ENCODE data around the gene ZSCAN21. TPM values are rescaled to one million over a fixed set of nuclear protein-coding genes. Genes with fewer than 3 reads are reported as not detected.
"Not testable (repeated sequence)": the region's sequence is repeated elsewhere in the genome, so short reads cannot be mapped to it uniquely, and the experiment has no call there.

ZSCAN21 gene
- total RNA-seq = 5.0 and 13.6 TPM in 2 replicates

GRCh38 chr7:100049441-100050291 is at the start of gene ZSCAN21:
ZSCAN21 (plus strand) TSS chr7:100049774; CDS start chr7:100057007, 7,233 bp downstream.
- peak; percentile 67 for DNase-seq (ENCODE audit: low read depth)

GRCh38 chr7:100000239-100000638 is 49.3 kb upstream of the ZSCAN21 start:
- no peak for DNase-seq (ENCODE audit: low read depth)

- DNase-seq (ENCODE audit: low read depth) = no peak
These were observed 45.6 kb upstream of the ZSCAN21 start for GRCh38 chr7:100003711-100004661.

GRCh38 chr7:100007887-100008286 is 41.7 kb upstream of the ZSCAN21 start:
- DNase-seq (ENCODE audit: low read depth) = no peak

GRCh38 chr7:100008525-100008924 is 41.0 kb upstream of the ZSCAN21 start:
- DNase-seq (ENCODE audit: low read depth) = no peak

GRCh38 chr7:100009952-100010351 is 39.6 kb upstream of the ZSCAN21 start:
- DNase-seq (ENCODE audit: low read depth) = not testable (repeated sequence)

GRCh38 chr7:100010901-100011300 is 38.7 kb upstream of the ZSCAN21 start:
- DNase-seq (ENCODE audit: low read depth) = no peak

- no peak for DNase-seq (ENCODE audit: low read depth)
These were observed 38.1 kb upstream of the ZSCAN21 start for GRCh38 chr7:100011516-100011915.

GRCh38 chr7:100012385-100013327 is 36.9 kb upstream of the ZSCAN21 start:
- DNase-seq (ENCODE audit: low read depth) = peak; percentile 15

GRCh38 chr7:100013328-100013676 is 36.3 kb upstream of the ZSCAN21 start:
- no peak for DNase-seq (ENCODE audit: low read depth)

GRCh38 chr7:100015232-100016214 is 34.1 kb upstream of the ZSCAN21 start, which contains the start of gene ZKSCAN1:
ZKSCAN1 (plus strand) TSS chr7:100015596; CDS start chr7:100023507, 7,911 bp downstream.
- peak; percentile 81 for DNase-seq (ENCODE audit: low read depth)

GRCh38 chr7:100016215-100016901 is 33.2 kb upstream of the ZSCAN21 start:
- DNase-seq (ENCODE audit: low read depth) = peak; percentile 6

- DNase-seq (ENCODE audit: low read depth) = no peak
These were observed 32.3 kb upstream of the ZSCAN21 start for GRCh38 chr7:100017300-100017699.

- DNase-seq (ENCODE audit: low read depth) = no peak
These were observed 31.7 kb upstream of the ZSCAN21 start for GRCh38 chr7:100017875-100018274.

- DNase-seq (ENCODE audit: low read depth) = no peak
These were observed 29.7 kb upstream of the ZSCAN21 start for GRCh38 chr7:100019908-100020307.

- DNase-seq (ENCODE audit: low read depth) = no peak
These were observed 28.3 kb upstream of the ZSCAN21 start for GRCh38 chr7:100021297-100021696.

- peak; percentile 36 for DNase-seq (ENCODE audit: low read depth)
These were observed 27.0 kb upstream of the ZSCAN21 start for GRCh38 chr7:100022621-100023020.

- no peak for DNase-seq (ENCODE audit: low read depth)
These were observed 26.0 kb upstream of the ZSCAN21 start for GRCh38 chr7:100023526-100023925.

GRCh38 chr7:100024020-100024619 is 25.5 kb upstream of the ZSCAN21 start:
- no peak for DNase-seq (ENCODE audit: low read depth)

Measured in renal cortical epithelial cell (primary cell).